Measurements from ENCODE around the gene SLCO1A2.
"Not testable (repeated sequence)": the region's sequence is repeated elsewhere in the genome, so short reads cannot be mapped to it uniquely, and the experiment has no call there.

Gene SLCO1A2, protein sequence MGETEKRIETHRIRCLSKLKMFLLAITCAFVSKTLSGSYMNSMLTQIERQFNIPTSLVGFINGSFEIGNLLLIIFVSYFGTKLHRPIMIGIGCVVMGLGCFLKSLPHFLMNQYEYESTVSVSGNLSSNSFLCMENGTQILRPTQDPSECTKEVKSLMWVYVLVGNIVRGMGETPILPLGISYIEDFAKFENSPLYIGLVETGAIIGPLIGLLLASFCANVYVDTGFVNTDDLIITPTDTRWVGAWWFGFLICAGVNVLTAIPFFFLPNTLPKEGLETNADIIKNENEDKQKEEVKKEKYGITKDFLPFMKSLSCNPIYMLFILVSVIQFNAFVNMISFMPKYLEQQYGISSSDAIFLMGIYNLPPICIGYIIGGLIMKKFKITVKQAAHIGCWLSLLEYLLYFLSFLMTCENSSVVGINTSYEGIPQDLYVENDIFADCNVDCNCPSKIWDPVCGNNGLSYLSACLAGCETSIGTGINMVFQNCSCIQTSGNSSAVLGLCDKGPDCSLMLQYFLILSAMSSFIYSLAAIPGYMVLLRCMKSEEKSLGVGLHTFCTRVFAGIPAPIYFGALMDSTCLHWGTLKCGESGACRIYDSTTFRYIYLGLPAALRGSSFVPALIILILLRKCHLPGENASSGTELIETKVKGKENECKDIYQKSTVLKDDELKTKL

DNA sequence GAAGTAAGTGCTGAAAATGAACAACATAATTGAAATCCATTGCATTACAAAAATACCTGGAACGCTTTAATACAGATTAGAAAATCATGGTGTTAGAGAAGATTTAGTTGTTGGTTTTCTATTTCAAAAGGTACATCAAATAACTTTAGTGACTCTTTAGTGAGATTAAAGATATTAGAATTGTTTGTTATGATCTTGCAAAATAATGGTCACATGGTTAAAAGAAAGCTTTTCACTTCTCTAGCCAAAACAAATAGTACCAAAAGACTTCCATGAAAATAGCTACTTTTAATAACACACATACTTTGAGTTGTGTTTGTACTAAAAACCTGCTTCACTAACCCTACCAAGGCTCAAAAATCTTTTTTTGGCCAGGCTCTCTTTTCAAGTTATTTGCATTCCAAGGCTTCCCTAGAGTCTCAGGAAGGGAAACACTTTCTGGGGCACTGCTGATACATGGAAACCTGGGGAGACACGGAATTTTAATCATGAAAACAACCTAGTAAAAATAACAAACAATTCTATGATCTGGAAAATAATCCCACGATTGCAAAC, at the start of gene SLCO1A2:
SLCO1A2 (minus strand) TSS at position 147 of the 555 bp plus-strand sequence. CDS start 270 bp downstream, outside the sequence.
- no peak for DNase-seq (ENCODE audit: low read depth, low spot score)

DNA sequence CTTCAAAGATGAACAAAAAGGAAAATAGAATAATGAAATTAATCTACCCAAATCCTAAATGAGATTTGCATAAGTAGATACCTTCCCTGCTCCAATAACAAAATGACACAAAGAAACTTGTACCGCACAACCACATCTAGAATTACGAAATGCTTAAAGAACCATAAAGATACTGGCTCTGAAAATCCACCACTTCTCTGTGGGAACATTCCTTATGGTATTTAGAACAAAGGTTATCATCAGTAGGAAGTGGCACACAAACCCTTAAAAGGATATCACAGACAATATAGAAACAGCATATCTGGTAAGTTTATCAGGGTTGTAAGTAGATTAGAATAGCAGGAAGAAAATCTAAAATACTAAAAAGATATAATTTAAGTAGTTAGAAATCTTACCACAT, 49.5 kb upstream of the SLCO1A2 start:
- DNase-seq (ENCODE audit: low read depth, low spot score): no peak

DNA sequence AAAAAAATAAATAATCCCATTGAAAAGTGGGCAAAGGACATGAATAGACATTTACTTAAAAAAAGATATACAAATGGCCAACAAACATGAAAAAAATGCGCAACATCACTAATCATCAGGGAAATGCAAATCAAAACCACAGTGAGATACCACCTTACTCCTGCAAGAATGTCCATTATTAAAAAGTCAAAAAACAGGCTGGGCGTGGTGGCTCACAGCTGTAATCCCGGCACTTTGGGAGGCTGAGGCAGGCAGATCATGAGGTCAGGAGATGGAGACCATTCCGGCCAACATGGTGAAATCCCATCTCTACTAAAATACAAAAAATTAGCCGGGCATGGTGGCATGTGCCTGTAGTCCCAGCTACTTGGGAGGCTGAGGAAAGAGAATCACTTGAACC, 46.6 kb upstream of the SLCO1A2 start:
- not testable (repeated sequence) for DNase-seq (ENCODE audit: low read depth, low spot score)

DNA sequence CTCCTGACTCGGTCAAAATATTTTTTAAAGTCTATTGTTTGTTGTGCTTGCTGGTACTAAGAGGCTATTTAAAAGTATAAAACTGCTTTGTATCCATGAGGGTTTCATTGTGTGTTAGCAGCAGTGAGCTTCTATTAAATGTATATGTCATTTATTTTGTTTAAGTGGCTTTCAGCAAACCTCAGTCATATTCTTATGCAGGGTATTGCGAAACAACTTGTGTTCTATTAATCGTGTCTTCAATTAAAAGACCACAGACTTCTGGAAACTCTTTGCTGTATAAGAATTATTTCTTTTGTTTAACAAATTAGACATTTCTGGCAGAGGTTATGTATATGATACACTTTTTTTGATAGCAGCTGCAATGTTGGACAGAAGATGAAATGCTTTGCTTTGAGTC, 44.5 kb upstream of the SLCO1A2 start:
- DNase-seq (ENCODE audit: low read depth, low spot score): no peak

DNA sequence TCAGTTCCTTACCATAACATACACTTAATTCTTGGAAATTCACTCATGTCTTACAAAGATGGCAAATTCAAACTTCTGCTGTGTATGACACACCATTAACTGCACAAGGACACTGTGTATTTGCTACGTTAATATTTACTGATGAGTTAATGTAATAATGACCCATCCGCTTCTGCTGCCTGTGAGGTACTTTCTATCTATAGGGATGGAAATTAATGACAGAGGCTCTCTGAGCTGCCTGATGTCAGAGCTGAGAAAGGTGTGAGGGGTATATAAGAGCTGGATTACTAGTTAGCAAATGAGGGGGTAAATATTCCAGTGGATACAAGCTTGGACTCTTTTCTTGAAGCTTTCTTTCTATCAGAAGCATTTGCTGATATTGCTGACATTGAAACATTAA, 37.9 kb upstream of the SLCO1A2 start, which contains the start of gene IAPP:
IAPP (plus strand) TSS at position 301 of the 400 bp plus-strand sequence. CDS start 450 bp downstream, outside the sequence.
- DNase-seq (ENCODE audit: low read depth, low spot score): no peak

DNA sequence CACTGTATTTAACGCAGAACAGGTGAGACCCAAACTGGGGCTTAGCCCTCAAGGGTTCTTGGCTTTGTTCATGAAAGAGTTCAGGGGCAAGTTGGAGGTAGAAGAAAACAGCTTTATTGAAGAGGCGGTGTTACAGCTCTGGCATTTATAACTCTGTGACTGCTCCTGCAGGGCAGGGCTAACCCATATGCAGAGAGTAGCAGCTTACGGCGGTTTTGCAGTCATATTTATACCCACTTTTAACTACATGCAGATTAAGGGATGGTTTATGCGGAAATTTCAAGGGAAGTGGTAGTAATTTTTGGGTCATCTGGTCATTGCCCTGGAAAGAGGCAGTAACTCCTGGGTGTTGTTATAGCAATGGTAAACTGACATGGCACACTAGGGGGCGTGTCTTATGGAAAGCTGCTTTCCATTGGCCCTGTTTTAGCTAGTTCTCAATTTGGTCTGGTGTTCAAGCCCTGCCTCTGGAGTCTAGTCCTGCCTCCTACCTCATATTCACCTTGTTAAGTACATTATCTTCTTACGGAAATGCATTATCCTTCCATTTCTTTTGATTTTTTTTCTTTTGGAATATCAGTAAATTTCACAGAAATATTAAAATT, 36.2 kb upstream of the SLCO1A2 start:
- no peak for DNase-seq (ENCODE audit: low read depth, low spot score)

DNA sequence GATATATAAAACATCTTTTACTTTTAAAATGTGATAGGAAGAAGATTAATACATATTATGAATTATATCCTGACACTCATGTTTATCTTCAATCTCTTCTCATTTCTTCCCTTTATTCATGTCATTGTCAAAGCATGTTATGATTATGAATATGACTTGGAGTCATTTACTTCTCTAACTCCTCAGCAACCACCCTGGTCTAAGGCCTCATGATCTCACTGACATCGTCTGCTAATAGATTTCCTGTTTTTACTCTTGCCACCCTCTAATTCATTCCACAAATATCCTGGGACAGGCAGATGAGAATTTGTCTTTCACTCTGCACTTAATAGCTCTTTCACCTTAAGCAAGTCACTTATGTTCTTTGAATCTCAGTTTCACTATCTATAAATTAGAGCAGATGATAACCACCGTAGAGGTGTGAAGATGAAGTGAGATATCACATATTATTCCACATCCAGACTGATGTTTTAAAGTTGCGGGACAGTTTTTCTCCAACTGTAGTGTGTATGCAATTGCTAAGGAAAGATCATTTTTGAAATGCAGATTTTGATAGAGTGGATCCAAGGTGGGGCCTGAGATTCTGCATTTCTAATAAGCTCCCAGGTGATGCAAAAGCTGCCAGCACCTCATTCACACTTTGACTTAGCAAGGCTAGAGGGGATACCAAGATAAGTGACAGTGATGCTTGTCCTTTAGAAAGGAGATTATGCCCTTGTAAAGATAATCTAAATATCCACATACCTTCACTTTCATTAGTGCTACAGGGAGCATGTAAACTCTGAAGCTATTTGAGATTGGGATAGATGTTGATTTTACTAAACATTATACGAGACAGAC, 34.6 kb upstream of the SLCO1A2 start:
- DNase-seq (ENCODE audit: low read depth, low spot score): no peak

DNA sequence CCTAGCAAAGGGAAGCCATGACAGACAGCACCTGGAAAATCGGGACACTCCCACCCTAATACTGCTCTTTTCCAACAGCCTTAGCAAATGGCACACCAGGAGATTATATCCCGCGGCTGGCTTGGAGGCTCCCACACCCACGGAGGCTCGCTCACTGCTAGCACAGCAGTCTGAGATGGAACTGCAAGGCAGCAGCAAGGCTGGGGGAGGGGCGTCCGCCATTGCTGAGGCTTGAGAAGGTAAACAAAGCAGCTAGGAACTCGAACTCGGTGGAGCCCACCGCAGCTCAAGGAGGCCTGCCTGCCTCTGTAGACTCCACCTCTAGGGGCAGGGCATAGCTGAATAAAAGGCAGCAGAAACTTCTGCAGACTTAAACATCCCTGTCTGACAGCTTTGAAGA, 25.9 kb upstream of the SLCO1A2 start:
- DNase-seq (ENCODE audit: low read depth, low spot score): not testable (repeated sequence)

DNA sequence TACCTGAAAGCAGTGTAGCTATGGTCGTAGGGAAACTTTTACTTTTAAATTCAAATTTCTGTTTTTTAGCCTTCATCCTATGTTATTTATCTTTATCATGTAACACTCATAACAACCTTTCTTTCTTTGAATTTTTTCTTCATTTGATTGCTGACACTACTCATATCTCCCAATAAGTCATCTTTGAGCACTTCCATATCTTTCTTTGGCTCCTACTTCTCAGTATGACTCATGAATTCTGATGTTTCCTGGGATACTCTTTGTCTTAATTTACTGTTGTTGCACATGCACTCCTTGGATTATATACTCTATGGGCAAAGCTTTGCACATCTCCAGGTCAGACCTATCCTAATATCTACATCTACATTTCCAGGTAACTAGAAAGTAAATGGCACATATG, 19.9 kb upstream of the SLCO1A2 start:
- no peak for DNase-seq (ENCODE audit: low read depth, low spot score)

DNA sequence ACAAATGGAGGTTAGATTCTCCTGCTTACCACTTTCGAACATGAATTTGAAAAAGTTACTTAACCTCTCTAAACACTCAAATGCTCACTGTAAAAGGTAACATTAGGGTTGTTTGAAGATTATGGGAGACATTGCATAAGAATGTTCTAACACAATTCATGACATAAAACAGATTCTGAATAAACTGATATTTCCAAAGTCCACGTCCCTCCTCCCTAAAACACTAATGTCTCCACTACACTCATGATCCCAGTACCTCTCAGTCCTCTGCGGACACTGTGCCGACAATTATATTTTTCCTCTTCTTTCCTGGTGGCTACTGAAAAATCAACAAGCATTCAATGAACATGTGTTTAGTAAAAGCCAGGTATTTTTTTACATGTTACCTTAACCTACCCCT, 19.2 kb upstream of the SLCO1A2 start:
- no peak for DNase-seq (ENCODE audit: low read depth, low spot score)

DNA sequence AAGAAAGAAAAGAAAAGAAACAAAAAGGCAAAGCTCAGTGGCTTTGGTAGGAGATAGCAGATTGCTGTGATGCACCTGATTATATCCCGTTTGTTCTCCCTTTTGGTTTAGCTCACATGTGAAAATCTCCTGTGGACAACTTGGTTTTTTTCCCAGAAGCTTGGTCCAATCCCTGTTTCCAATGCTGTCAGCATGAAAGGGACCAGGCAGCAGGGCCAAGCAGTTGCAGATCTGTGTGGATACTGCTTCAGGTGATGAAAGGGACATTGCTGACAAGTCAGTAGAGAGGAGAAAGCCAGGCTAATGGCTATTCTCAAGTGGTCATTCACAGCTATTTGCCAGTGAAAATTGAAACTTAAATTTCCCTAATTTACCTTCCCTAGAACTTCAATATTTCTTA, 18.8 kb upstream of the SLCO1A2 start:
- DNase-seq (ENCODE audit: low read depth, low spot score): no peak

DNA sequence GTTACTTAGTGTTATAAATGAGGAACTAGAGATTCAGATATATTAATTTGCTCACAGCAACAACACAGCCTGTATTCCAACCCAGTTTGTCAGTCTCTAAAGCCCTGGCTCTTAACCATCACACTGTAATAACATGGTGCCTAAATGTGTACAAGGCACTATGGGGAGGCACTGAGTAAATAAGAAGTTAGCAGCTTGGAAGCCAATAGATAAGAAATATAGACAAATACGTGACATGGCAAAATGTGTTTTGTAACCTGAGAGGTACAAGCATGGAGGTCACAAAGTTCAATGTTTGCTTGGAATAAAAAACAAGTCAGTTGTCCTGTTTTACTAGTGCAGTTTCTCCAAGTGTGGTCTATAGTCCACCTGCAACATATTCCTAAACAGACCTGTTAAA, 16.3 kb upstream of the SLCO1A2 start:
- no peak for DNase-seq (ENCODE audit: low read depth, low spot score)

DNA sequence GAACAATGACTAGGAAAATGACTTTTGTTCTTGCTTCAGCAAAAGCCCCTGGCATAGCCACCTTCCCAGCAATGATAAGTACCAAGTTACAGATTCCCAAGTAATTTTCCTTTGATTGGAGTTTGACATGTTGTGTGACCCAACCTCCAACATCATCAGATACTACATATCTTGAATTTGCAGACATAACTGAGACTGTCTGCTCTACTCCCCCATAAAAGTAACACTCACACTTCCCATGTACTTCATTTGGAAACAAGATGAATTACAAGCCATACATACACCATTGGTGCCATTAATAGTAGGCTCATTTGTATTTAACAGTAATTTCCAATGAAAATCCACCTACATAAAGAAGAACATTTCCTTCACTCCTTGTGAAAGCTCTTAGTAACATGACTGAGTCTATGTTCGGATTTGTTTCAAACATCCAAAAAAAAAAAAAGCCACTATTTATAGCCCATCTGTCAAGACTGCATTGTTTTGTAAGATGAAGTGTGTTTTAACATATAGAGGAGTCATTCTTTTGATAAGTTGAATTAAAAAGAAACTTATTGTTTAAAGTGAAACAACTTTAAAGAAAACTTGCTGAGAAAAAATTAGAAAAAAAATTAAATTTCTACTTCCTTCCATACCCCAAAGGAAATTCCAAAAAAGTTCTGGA, 12.0 kb upstream of the SLCO1A2 start:
- no peak for DNase-seq (ENCODE audit: low read depth, low spot score)

DNA sequence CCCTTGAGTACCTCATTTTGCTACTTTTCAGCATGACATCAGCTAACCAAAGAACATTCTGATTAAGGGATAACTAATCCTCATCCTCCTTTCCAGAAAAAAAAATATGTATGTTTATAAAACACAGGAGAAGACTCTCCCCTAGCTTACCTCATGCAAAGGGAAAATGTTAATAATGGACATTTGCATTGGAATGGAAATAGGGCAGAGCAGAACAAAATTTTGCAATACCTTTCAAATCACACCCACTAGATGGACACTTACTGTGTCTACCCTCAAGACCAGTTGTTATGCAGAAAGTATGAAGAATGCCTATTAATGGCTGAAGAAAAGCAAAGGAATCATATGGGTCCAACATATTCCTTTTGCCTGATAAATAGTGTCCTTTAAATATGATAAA, 8.9 kb upstream of the SLCO1A2 start:
- no peak for DNase-seq (ENCODE audit: low read depth, low spot score)

DNA sequence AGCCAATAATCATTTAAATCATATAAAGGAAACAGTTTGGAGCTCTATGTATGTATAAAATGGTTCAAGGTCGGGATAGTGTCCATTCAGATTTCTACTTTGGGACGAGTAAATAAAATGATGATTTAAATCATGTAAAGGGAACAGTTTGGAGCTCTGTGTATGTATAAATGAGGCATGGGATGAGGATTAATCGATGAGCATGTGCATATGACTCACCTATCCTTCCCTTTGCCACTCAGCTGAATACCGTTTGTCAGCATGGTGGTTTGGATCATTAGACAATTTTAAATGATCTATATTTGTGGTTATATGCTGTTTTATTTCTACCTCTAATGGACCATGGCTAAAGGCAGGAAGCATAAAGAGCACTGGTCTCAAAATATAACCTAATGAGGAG, 7.1 kb upstream of the SLCO1A2 start:
- DNase-seq (ENCODE audit: low read depth, low spot score): no peak

DNA sequence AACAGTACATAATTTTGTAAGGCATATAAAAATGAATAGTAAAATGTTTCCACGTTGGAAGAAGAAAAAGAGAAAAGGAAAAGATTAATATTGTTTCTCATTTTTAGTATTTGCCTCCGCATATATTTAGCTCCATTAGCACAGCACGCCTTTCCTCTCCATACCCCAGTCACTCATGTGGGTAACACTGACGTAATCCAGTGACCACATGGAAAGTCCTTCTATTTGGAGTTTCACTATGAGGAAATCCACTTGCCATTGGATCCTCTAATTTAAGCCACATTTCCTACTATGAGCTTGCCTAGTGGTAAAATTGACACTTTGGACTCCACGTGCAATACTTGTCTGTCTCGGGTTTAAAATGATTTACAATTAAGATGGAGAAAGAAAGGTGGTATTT, 5.7 kb upstream of the SLCO1A2 start:
- no peak for DNase-seq (ENCODE audit: low read depth, low spot score)

DNA sequence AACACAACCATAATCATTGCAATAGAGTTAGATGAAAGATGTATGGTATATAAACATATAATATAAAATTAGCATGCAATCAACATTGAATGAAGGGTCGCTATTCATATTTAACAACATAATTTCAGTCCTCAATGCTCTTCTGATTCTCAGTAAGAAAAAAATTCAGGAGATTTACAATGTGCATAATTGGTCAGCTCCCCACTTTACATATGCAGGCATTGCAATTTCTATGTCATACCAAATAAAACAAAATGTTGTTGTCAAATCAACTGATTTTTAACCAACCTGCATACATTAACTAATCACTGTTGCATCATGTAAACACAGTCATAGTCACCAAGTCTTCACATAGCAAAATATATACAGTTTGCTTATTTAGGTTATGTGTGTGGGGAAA, 5.2 kb upstream of the SLCO1A2 start:
- DNase-seq (ENCODE audit: low read depth, low spot score): no peak

DNA sequence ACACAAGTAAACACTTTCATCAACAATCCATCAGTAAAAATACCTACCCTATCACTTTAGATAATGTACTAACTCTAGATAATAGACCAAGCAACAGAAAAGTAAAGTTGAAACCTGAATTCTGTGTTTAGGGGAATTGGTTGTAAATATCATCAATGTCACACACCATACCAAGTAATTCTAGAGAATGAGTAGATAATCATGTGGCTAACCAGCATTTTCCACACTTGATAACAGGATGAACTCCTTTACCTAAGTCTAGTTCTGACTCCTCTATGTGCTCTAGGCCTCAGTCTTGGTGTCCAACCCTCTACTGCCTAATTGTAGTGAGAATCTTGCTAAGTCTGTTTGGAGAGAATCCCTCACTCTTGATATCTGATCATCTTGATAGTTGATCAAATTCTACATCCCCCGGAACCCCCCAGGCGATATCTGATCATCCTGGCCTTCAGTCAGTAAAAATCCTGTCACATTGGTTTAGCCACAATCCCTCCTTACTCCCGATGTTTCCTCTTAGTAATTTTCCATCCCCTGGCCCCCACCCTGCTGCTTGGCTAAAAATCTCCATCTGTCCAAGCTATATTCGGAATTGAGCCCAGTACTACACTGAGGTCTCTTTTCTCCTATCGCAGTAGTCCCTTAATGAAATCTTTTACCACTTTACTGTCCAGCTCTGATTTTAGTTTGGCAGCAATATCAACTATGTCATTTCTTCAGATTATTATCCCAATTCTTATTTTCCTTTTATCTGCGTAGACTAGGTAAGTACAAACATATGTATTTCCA, 3.4 kb upstream of the SLCO1A2 start:
- DNase-seq (ENCODE audit: low read depth, low spot score): no peak

DNA sequence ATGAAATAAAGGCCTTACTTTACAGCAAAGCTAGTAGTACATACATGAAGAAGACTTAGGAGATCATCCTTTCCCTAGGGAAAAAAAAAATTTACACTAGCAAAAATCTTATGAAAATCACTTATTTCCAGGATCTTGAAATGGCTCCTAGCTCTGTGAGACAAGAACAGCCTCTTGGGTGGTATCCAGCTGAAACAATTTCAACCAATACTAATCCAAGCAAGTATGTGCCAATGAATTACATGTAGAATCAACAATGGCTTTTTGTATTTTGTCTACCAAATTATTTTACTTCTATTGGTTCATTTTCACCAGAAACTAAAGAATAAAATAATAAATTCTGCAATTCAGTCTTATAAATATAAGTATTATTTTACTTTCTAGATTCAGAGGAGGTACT, 2.7 kb upstream of the SLCO1A2 start:
- no peak for DNase-seq (ENCODE audit: low read depth, low spot score)

DNA sequence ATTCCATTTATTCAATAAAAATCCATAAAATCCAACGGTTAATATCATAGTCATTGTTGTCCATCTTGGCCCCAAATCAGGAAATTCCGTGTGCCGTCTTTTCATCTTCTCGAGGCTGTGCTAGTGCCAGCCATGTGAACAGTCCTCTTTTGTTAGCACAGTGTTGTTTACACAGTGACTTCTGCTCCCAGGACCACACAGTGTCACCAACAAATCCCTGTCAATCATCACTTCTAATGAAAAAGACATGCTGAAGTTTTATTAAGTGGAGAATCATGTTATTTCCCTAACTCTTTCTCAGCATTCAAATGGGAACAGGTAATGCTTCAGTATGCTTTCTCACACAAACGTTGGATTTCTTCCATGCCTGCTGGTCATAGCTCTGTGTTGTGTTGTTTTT, 1.9 kb upstream of the SLCO1A2 start:
- no peak for DNase-seq (ENCODE audit: low read depth, low spot score)
